ENCODE results near the gene TGM5.

The TGM5 gene

DNA sequence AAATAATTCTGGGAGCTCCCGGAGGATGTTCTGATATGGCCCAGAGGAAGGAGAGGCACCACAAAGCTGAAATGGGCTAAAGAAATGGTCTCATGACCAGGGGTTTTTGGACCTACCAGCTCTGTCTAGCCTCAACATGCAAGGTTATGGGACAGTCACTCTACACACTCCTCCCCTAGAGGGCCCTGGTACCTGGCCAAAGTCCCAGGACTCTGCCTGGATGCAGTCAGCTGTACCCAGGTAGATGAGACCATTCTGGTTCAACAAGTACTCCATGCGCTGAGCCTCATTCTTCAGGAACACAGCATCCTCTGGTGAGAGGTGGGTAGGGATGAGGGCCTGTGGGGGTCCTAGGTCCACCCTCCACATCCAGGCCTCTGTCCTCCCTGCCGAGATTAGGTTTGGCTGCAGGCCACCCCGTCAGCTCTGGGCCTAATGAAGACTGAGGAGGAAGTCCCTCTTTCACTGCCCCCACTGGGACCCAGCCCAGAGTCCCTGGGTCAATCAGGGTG is 55.4 kb downstream of the TGM5 start:
- CTCF ChIA-PET: interaction anchor here (1.0 to 6.1 kb wide), 6 partner anchors 8 to 92 kb away, joined by 3 to 40 read pairs (median 16); no protein-coding TSS in a partner anchor
- POLR2A ChIA-PET: no interaction called here
- TF ChIP-seq, protein P1, sequence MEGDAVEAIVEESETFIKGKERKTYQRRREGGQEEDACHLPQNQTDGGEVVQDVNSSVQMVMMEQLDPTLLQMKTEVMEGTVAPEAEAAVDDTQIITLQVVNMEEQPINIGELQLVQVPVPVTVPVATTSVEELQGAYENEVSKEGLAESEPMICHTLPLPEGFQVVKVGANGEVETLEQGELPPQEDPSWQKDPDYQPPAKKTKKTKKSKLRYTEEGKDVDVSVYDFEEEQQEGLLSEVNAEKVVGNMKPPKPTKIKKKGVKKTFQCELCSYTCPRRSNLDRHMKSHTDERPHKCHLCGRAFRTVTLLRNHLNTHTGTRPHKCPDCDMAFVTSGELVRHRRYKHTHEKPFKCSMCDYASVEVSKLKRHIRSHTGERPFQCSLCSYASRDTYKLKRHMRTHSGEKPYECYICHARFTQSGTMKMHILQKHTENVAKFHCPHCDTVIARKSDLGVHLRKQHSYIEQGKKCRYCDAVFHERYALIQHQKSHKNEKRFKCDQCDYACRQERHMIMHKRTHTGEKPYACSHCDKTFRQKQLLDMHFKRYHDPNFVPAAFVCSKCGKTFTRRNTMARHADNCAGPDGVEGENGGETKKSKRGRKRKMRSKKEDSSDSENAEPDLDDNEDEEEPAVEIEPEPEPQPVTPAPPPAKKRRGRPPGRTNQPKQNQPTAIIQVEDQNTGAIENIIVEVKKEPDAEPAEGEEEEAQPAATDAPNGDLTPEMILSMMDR (IDR thresholded peaks at IDR 0.05; ENCODE audit: control extremely low read depth, extremely low read depth, low read depth, missing control alignments): no peak
- no peak for DNase-seq (ENCODE audit: extremely low spot score)

DNA sequence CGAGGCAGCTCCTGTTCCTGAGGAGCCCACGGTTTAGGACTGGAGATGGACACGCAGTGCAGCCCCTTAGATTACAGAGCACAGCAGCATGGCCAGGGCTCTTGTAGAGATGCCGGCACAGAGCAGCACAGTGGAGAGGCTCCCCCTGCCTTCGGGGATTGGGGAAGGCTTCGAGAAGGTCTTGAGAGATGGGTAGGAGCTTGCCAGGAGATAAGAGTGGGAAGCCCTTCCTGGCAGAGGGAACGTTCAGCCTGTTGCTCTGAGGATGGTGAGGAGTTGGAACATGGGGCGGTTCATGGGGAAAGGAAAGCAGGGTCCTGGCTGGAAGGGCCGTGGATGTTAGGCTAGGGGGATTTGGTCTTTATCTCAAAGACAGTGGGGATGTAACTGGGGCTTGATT is 55.9 kb downstream of the TGM5 start:
- DNase-seq (ENCODE audit: extremely low spot score): no peak
- TF ChIP-seq, protein P1 (IDR thresholded peaks at IDR 0.05; ENCODE audit: control extremely low read depth, extremely low read depth, low read depth, missing control alignments): no peak
- POLR2A ChIA-PET: no interaction called here
- CTCF ChIA-PET: interaction anchor here (0.9 to 6.1 kb wide), 5 partner anchors 15 to 93 kb away, joined by 3 to 40 read pairs (median 8); no protein-coding TSS in a partner anchor

DNA sequence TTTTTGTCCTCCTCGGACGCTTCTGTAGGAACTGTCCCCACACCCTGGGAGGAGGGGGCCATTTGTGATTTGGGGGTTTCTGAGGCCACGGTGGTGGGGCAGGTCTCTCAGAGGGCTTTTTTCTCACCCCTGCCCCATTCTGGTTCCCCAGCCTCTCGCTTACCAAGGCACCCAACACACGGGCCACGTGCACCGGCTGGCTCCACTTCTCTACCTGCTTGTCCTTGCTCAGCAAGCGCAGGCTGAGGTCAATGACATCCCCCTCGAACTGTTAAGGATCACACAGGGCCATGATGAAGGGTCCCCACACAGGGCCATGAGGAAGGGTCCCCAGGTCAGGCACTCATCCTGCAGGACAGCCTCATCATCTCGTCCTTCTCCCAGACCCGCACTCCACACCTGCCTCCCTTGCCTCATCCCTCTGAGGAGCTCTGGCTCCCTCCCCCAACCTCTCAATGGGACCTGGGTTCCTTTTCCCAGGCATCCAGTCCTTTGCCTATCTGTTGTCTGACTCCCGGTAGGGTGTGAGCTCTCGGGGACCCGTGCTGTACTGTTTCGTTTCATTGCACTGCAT is 56.5 kb downstream of the TGM5 start:
- ChIA-PET POLR2A (no interaction called here), CTCF (interaction anchor here (0.9 to 6.1 kb wide), 6 partner anchors 15 to 217 kb away, joined by 3 to 40 read pairs (median 6); no protein-coding TSS in a partner anchor)
- DNase-seq (ENCODE audit: extremely low spot score): no peak
- TF ChIP-seq, protein P1 (IDR thresholded peaks at IDR 0.05; ENCODE audit: control extremely low read depth, extremely low read depth, low read depth, missing control alignments): no peak

DNA sequence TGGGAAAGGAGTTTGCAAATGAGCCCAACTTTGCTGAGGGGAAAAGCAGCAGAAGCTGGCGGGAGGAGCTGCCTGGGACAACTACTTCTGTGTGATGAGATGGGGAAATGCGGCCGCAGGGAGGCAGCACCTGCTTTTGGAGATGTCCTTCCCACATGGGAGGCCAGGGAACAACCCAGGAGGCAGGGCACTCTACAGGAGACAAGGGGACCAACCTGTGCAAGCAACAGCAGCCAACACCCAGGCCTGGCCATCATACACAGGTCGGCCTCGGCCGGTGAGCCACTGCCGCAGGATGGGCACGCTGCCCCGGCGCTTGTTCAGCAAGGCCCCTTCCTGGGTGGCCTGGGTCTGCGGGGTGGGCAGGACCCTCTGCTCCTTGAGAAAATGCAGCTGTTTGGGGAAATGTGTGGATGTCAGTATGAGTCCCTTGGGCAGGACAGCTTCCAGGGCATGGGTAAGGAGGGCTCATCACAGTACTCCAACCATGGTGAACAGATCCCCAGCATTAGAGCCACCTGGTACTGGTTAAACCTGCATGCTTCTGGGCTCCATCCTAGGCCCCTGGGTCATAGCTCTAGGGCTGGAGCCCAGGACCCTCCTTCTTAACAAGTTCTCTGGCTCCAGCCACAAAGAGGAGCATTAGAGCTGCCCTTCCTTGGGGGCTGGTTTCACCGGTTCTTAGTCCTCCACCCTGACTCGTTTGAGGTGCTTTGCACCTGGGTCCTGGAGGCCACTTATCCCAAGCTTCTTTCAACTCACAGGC is 57.5 kb downstream of the TGM5 start:
- DNase-seq (ENCODE audit: extremely low spot score): peak; percentile 58
- POLR2A ChIA-PET: no interaction called here
- TF ChIP-seq, protein P1 (IDR thresholded peaks at IDR 0.05; ENCODE audit: control extremely low read depth, extremely low read depth, low read depth, missing control alignments): no peak
- CTCF ChIA-PET: interaction anchor here (1.2 to 6.1 kb wide), 4 partner anchors 16 to 216 kb away, joined by 3 to 40 read pairs (median 6); no protein-coding TSS in a partner anchor

DNA sequence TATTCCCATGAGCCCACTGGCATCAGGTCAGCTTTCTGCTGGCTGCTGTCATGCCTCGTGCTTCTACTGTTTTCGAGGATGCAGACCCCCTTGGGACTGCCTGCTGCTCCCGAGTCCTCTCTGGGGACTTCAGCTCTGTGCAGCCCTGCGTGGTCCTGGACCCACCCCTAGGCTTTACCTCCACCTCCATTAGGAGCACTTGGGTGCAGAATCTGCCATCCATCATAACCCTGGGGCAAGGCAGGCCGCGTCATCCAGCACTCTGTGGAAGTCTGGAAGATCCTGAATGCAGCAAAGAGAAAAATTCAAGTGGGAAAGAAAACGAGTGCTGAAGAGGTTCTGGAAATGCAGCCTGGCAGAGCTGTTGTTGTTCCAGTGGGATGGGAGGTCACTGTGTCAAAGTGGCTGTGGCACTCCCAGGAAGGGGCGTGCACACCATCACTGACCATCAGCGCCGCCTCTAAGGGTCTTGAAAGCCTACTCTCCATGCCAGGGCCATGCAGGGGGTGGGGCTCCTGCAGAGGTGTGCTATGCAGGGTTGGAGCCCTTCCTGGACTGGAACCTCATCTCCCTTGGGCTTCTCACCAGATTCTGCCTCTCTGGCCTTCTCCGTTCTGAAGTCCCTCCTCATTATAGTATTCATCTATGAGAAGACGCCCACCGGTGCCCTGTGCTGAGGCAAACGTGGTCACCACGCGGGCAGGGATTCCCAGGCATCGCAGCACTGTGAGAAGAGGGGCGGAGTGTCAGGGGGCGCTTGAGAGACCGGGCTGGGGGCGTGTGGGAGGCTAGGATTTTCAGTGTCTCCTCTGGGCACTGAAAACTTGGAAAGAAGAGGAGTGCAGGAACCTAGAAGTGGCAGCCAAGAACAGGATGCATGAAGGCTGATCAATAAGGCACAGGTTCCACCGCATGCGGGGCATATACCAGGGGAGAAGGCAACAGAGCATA is 58.4 kb downstream of the TGM5 start:
- no peak for DNase-seq (ENCODE audit: extremely low spot score)
- TF ChIP-seq, protein P1 (IDR thresholded peaks at IDR 0.05; ENCODE audit: control extremely low read depth, extremely low read depth, low read depth, missing control alignments): no peak
- POLR2A ChIA-PET: no interaction called here
- CTCF ChIA-PET: interaction anchor here (1.1 to 6.1 kb wide), 6 partner anchors 17 to 216 kb away, joined by 3 to 40 read pairs (median 5); no protein-coding TSS in a partner anchor

DNA sequence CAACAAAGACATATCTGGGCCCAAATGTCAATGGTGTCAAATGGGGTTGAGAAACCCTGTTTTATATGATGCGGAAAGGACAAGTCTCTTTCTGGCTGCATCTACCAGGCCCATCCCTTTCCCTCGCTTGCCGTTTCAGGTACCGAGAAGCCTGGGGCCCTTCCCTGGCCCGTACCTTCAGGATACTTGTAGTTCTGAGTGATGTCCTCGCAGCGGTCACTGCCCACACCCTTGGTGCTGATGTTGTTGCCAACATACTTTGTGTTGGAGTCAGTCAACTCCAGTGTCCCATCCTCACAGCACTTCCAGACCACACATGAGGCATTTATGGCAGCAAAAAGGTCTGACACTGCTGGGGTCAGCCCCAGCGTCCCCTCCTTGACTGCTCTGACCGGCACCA is 59.7 kb downstream of the TGM5 start:
- TF ChIP-seq, protein P1 (IDR thresholded peaks at IDR 0.05; ENCODE audit: control extremely low read depth, extremely low read depth, low read depth, missing control alignments): no peak
- ChIA-PET POLR2A (no interaction called here), CTCF (interaction anchor here (0.9 to 6.1 kb wide), 5 partner anchors 9 to 78 kb away, joined by 3 to 40 read pairs (median 6); no protein-coding TSS in a partner anchor)
- DNase-seq (ENCODE audit: extremely low spot score): no peak
